SIG-M5 treated with dmso at 0.1 percent for 504 hours (cell line): Measurements from ENCODE around the gene MUSTN1.

Source experiments
- DNase-seq: peaks from one replicate; lab custom pipeline; 2025; ENCODE audit not compliant: unreplicated experiment; lab: John Stamatoyannopoulos, UW

Gene MUSTN1

GRCh38 chr3:52787672-52788625 is 46.9 kb downstream of the MUSTN1 start:
- DNase-seq: no peak

GRCh38 chr3:52787246-52787645 is 47.6 kb downstream of the MUSTN1 start:
- DNase-seq: no peak

GRCh38 chr3:52786330-52787215 is 48.2 kb downstream of the MUSTN1 start:
- DNase-seq: no peak

DNA sequence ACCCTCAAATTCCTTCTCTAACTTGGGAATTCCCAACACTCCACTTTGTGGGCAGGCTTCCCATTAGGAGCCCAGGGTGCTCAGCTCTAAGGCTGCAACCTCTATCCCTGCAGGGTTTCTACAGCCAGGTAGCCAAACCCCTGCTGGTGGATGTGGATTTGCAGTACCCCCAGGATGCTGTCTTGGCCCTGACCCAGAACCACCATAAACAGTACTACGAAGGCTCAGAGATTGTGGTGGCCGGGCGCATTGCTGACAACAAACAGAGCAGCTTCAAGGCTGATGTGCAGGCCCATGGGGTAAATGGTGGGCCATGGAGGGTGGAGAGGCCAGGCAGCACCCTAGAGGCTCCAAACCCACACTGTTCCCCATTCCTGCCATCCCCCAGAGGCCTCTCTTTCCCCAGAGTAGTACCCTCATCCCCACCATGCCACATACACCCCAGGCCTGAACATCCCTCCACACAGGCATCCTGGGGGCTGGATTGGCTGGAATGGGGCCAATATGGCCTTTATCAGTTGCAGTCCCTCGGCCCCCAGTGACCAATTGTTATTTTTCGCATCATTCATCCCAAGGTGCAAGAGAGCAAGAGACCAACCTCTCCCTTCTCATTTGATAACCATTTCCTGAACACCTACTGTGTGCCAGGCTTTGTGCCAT is 49.8 kb downstream of the MUSTN1 start:
- DNase-seq: no peak

DNA sequence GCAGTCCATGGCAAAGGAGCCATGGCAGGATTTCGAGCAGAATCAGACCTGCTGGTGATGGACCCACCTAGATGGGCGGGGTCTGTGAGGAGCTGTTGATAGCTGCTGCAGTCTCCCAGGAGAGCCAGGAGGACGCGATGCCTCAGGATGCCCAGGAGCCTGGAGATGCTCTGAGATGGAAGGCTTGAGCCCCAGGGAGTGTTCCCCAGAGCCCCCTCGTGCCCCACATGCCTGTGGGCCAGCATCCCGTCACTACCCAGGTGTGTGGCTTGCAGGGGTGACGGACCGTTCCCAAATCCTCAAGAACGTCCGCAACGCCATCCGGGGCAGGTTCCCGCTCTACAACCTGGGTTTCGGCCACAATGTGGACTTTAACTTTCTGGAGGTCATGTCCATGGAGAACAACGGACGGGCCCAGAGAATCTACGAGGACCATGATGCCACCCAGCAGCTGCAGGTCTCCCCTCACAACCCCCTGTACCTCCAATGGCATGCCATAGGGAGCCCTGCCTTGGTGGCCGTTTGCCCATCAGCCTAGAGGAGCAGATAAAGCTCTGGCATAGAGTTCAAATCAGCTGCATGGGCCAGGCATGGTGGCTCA is 50.7 kb downstream of the MUSTN1 start:
- no peak for DNase-seq

GRCh38 chr3:52783211-52783555 is 51.6 kb downstream of the MUSTN1 start:
- DNase-seq: no peak
